ENCODE measurements around the gene DACH1.
A peak's percentile ranks its signal among the peaks of the same experiment; 100 is the strongest.
"Not testable (repeated sequence)": the region's sequence is repeated elsewhere in the genome, so short reads cannot be mapped to it uniquely, and the experiment has no call there.

DACH1 gene

GRCh38 chr13:71865874-71866334 lies 1.1 kb downstream of the DACH1 start:
- no peak for DNase-seq (ENCODE audit: low spot score)

- peak; percentile 9 for DNase-seq (ENCODE audit: low spot score)
Measured at GRCh38 chr13:71864986-71865873, 1.8 kb downstream of the DACH1 start.

GRCh38 chr13:71864094-71864985 lies 2.7 kb downstream of the DACH1 start:
- no peak for DNase-seq (ENCODE audit: low spot score)

- DNase-seq (ENCODE audit: low spot score) = no peak
Measured at GRCh38 chr13:71863254-71863865, 3.6 kb downstream of the DACH1 start.

GRCh38 chr13:71862459-71862943 lies 4.5 kb downstream of the DACH1 start:
- DNase-seq (ENCODE audit: low spot score) = no peak

GRCh38 chr13:71861769-71862458 lies 5.1 kb downstream of the DACH1 start:
- DNase-seq (ENCODE audit: low spot score) = no peak

- DNase-seq (ENCODE audit: low spot score) = peak; percentile 29
Measured at GRCh38 chr13:71860547-71861138, 6.4 kb downstream of the DACH1 start.

- DNase-seq (ENCODE audit: low spot score) = peak; percentile 7
Measured at GRCh38 chr13:71858647-71859046, 8.4 kb downstream of the DACH1 start.

- no peak for DNase-seq (ENCODE audit: low spot score)
Measured at GRCh38 chr13:71856548-71857043, 10.4 kb downstream of the DACH1 start.

GRCh38 chr13:71854401-71854800 lies 12.6 kb downstream of the DACH1 start:
- DNase-seq (ENCODE audit: low spot score) = no peak

GRCh38 chr13:71853725-71854124 lies 13.3 kb downstream of the DACH1 start:
- DNase-seq (ENCODE audit: low spot score) = no peak

GRCh38 chr13:71852736-71853135 lies 14.3 kb downstream of the DACH1 start:
- no peak for DNase-seq (ENCODE audit: low spot score)

- no peak for DNase-seq (ENCODE audit: low spot score)
Measured at GRCh38 chr13:71851498-71852409, 15.2 kb downstream of the DACH1 start.

- no peak for DNase-seq (ENCODE audit: low spot score)
Measured at GRCh38 chr13:71842003-71842402, 25.0 kb downstream of the DACH1 start.

- no peak for DNase-seq (ENCODE audit: low spot score)
Measured at GRCh38 chr13:71838842-71839241, 28.2 kb downstream of the DACH1 start.

- not testable (repeated sequence) for DNase-seq (ENCODE audit: low spot score)
Measured at GRCh38 chr13:71837582-71837981, 29.4 kb downstream of the DACH1 start.

GRCh38 chr13:71831716-71832115 lies 35.3 kb downstream of the DACH1 start:
- DNase-seq (ENCODE audit: low spot score) = no peak

GRCh38 chr13:71830736-71831135 lies 36.3 kb downstream of the DACH1 start:
- DNase-seq (ENCODE audit: low spot score) = no peak

GRCh38 chr13:71830323-71830722 lies 36.7 kb downstream of the DACH1 start:
- DNase-seq (ENCODE audit: low spot score) = no peak

- no peak for DNase-seq (ENCODE audit: low spot score)
Measured at GRCh38 chr13:71829547-71829946, 37.5 kb downstream of the DACH1 start.
